Spleen (tissue), 7 donors: ENCODE measurements around the gene HOXD8.

Experiments used
- POLR2A ChIP-seq, 3 donors: fragments of 450-650 bp; IDR thresholded peaks; one replicate each; pipeline ENCODE4 v1.5.1; 2017; ENCODE audit warnings: antibody characterized with exemption in 3 of 3, mild to moderate bottlenecking in 1 of 3
- TF ChIP-seq, protein P1 (sequence below), 11 experiments: fragments of 200-600 bp in 7 of 11; fragments of 450-650 bp in 4 of 11; sonication (generic) in 4 of 11; IDR thresholded peaks in 8 of 11; conservative IDR thresholded peaks in 3 of 11; 1 replicate in 7 of 11; 2 replicates in 4 of 11; pipeline versions ENCODE4 v1.4.0 to v1.8.0; 2016 to 2021; ENCODE audit warnings: antibody characterized with exemption in 11 of 11, inconsistent platforms in 4 of 11, mild to moderate bottlenecking in 1 of 11
- donor health status: DM: no; HTN: no; CAD: no; lungs with moderate emphysema.
- donor health status: DM: no; HTN: no; CAD: no.
- donor health status: DM: no; HTN: no; CAD: no.

DNA sequence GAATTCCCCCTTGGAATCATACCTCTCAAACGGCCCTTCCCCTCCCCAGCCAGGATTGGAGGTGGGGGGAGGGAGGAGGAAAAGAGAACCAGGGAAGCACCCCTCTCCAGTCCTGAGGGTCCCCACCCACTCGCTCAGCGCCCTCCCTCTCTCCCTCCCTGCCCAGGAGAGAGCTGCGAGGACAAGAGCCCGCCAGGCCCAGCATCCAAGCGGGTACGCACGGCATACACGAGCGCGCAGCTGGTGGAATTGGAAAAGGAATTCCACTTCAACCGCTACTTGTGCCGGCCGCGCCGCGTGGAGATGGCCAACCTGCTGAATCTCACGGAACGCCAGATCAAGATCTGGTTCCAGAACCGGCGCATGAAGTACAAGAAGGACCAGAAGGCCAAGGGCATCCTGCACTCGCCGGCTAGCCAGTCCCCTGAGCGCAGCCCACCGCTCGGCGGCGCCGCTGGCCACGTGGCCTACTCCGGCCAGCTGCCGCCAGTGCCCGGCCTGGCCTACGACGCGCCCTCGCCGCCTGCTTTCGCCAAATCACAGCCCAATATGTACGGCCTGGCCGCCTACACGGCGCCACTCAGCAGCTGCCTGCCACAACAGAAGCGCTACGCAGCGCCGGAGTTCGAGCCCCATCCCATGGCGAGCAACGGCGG is 42.0 kb downstream of the HOXD8 start:
- TF ChIP-seq, protein P1, sequence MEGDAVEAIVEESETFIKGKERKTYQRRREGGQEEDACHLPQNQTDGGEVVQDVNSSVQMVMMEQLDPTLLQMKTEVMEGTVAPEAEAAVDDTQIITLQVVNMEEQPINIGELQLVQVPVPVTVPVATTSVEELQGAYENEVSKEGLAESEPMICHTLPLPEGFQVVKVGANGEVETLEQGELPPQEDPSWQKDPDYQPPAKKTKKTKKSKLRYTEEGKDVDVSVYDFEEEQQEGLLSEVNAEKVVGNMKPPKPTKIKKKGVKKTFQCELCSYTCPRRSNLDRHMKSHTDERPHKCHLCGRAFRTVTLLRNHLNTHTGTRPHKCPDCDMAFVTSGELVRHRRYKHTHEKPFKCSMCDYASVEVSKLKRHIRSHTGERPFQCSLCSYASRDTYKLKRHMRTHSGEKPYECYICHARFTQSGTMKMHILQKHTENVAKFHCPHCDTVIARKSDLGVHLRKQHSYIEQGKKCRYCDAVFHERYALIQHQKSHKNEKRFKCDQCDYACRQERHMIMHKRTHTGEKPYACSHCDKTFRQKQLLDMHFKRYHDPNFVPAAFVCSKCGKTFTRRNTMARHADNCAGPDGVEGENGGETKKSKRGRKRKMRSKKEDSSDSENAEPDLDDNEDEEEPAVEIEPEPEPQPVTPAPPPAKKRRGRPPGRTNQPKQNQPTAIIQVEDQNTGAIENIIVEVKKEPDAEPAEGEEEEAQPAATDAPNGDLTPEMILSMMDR (IDR thresholded peaks at IDR 0.05 in 8 of 11, conservative IDR thresholded peaks at IDR 0.05 in 3 of 11), result no peak
- no peak for TF ChIP-seq POLR2A (IDR thresholded peaks at IDR 0.05)
